ENCODE results near the gene ZNF839.
"Not testable (repeated sequence)": the region's sequence is repeated elsewhere in the genome, so short reads cannot be mapped to it uniquely, and the experiment has no call there.

Gene ZNF839

DNA sequence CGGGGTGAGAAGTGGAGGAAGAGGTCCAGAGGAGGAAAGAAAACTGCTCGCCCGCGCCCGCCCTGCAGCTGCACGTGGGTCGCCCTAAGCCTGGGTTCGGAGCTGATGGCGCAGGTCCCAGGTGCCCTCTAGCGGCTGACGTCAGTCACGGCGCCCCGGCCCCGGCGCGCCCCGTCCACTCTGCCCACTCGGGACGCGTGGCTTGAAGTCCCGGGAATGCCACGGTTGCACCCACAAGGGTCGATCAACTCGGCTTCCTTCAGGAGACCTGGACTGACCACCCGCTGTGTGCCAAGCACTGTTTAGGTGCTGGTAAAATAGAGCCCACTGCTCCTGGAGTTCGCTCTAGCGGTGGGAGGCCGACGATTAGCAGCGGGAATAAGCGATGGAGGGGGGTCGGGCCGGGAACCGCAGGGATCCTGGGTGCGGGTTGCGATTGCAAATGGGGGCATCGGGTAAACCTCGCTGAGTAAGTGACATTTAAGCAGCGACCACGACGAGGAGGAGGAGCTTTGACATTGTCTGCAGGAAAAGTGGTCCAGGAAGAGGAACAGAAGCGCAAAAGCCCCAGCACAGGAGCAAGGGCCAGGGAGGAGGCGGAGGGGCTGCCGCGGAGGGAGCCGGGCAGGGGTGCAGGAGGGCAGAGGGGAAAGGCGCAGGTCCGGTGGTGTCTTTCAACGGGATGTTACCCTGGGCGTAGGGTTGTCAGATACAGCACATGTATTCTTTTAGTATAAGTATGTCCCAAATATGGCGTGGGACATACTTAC is 5.1 kb upstream of the ZNF839 start:
- peak; percentile 71 to 82 for DNase-seq

GRCh38 chr14:102315121-102315520 is 4.4 kb upstream of the ZNF839 start:
- DNase-seq, result no peak

DNA sequence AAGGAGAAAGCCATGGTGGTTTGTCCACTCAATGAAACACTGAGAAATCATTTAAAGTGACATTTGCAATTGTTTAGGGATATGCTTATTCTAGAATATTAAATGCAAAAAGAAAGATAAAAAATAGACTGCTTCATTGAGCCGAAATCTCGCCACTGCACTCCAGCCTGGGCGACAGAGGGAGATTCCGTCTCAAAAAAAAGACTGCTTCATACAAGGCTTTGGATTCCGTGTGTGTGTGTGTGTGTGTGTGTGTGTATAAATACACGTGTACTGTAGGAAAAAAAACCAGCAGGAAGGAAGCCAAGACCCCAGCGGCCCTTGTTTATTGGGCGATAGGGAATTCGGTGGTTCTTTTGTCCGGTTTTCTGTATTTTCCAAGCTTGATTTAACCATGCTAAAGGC is 3.2 kb upstream of the ZNF839 start:
- DNase-seq, result peak; percentile 24 to 38

DNA sequence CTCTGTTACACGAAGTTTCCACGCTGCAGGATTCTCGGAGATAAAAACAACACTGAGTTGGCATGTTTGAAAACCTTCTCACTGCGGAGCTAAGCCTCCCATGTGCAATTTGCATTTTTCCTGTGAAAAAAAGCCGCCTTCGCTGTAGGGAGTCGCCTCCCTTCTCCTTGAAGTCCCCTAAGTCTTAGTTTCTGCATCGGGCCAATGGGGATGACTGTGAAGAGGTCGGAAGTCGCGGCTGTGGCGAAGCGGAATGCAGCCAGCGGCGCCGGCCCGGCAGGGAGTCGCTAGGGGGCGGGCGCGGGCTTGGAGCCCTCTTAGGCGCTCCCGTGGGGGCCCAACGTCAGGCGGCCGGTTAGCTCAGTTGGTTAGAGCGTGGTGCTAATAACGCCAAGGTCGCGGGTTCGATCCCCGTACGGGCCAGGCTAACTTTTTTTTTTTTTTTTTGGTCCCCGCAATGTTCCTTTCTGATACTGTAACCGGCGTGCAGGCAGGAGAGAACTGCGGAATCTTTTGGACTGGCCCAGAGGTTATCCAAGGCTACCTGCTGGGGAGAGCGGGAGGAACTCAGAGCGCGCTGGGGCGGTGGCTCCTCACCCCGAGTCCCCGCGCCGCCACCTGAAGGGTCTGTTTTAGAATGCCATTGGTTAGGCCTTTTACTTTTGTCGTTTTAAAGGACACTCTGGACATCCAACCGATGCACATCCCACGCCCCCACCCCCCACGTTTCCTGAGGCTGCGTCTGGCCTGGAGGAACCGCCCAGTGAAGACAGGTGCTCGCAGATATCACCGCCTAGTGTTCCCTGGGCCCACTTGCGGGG is 2.6 kb upstream of the ZNF839 start:
- DNase-seq, result peak; percentile 93 to 94

DNA sequence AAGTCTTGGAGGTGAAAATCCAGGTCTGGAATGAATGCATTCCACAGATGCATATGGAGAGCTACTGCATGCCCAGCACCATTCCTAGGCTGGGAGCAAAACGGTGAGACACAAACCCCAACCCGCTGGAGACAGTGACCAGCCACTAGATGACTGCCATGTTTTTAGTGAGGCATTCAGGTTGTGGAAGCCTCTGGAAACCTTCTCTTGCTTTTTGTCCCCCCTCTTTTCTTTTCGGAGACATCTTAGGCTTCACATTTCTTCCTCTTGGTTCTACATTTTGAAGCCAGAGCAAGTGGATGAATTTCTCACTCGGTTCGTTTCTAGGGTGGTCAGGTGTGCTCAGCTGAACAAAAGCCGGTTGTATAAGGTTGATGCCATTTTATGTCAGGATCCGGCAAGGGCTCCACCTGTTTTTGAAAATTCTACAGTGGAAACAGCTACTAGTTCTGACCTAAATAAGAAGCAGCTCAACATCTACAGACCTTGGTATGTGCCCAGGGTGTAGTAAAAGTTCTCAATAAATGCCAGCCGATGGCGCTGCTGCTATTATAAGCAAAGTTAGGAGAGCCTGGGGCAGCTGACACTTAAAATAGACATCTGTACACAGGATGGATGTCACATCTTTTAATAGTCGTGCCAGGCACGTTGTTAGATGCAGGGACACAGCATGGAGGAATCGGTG is 1.8 kb upstream of the ZNF839 start:
- peak; percentile 25 to 34 for DNase-seq

GRCh38 chr14:102318781-102319276 is 717 bp upstream of the ZNF839 start:
- no peak for DNase-seq

GRCh38 chr14:102320033-102320660 is 601 bp downstream of the ZNF839 start:
- DNase-seq, result peak in 1 of 2 donors; percentile 26

DNA sequence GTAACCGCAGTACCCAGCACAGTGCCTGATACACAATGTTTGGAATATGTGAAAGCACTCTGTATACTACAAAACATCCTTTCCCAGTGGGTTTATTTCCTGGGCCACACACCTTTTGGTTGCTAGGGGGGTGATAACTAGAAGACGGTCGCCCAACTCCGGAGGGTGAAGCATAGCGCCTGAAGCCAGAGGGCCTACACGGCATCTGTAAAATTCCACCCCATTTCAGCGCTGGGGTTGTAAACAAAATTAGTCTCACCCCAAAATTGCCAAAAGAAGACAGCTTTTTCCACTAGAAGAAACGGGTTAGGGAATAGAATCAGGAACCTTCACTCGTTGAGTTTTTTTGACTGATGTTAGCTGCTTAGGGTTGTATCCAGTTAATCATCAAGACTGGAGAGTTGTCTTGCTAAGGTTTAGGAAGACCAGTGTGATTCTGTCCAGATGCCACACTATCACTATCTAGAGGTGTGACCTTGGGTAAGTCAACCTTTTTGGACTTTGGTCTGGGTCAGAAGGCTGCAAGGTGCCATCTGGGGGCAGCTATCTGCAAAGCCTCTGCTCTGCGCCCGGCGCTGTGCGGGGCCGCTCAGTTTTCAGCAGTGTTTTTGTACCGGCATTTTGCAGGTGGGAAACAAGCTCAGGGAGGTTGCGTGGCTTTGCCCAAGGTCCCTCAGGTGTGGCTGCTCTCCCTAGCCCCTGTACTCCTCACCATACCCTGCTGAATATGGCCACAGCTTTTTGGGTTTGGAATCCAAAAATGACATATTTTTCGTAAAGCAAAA is 1.3 kb downstream of the ZNF839 start:
- no peak for DNase-seq

- DNase-seq, result no peak
These were observed 2.2 kb downstream of the ZNF839 start for GRCh38 chr14:102321456-102322422.

GRCh38 chr14:102323102-102323501 is 3.6 kb downstream of the ZNF839 start:
- DNase-seq, result peak; percentile 69 to 78

- no peak for DNase-seq
These were observed 6.3 kb downstream of the ZNF839 start for GRCh38 chr14:102325791-102326345.

DNA sequence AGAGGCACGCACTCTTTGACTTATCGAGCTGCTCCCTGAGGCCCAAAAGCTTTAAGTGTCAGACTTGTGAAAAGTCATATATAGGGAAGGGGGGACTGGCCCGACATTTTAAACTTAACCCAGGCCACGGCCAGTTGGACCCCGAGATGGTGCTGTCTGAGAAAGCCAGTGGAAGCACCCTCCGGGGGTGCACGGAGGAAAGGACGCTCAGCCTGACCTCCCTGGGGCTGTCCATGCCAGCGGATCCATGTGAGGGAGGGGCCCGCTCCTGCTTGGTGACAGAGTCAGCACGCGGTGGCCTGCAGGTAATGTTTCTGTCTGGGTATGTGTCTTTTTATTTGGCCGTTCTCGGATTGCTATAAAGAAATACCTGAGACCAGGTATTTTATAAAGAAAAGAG is 7.0 kb downstream of the ZNF839 start:
- DNase-seq, result no peak

- DNase-seq, result not testable (repeated sequence)
These were observed 9.8 kb downstream of the ZNF839 start for GRCh38 chr14:102329381-102329780.

GRCh38 chr14:102330806-102331205 is 11.3 kb downstream of the ZNF839 start:
- no peak for DNase-seq

DNA sequence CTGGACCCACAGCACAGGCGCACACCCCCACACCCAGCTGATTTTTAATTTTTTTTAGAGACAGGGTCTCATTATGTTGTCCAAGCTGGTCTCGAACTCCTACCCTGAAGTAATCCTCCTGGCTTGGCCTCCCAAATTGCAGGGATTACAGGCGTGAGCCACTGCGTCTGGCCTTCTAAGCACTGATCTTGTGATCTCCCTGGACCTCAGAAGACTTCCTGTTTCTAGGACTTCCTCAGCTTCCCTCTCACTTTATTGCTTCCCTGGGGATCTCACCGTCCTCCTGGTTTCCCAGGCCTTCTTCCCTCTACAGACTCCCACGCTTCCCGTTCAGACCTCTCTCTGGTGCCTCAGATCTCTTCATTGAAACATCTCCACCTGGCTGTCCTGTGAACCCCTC is 13.8 kb downstream of the ZNF839 start:
- peak; percentile 57 to 73 for DNase-seq

GRCh38 chr14:102333795-102334705 is 14.5 kb downstream of the ZNF839 start:
- peak; percentile 44 to 68 for DNase-seq

DNA sequence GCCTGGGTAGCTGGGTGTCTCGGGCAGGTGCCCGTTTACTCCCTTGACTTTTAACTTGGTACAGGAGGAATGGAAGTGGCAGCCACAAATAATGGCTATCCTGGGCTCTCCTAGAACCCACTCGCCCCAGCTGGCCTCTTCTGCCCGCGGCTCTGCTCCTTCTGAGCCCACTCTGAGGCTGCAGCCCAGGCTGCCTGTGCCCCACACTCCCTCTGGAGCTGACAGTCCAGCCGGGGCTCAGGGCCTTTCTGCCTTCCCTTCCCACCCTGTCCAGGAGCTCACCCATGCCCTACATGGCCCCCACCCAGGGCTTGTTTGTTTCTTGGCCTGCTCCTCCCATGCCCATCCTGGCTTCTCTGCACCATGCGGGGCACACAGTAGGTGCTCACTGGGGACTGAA is 15.6 kb downstream of the ZNF839 start:
- no peak for DNase-seq

DNA sequence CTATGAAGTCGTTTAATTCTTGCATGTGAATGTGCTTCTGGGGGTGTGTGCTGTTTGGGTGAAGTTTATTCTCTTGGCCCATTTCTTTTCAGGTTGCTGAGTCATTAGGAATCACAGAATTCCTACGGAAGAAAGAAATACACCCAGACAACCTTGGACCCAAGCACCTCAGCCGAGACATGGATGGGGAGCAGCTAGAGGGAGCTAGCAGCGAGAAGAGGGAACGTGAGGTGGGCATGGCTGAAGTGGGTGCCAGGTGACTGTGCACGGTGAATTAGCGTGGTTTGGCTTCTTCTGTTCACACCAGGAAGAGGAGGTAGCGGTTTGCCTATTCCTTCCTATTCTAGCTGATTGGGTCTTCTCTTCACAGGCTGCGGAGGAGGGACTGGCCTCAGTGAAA is 19.2 kb downstream of the ZNF839 start:
- no peak for DNase-seq

GRCh38 chr14:102341566-102341965 is 22.0 kb downstream of the ZNF839 start:
- no peak for DNase-seq
